ENCODE data around the gene THRSP.
"Not testable (repeated sequence)": the region's sequence is repeated elsewhere in the genome, so short reads cannot be mapped to it uniquely, and the experiment has no call there.

THRSP gene

GRCh38 chr11:78023426-78023825 lies 40.2 kb upstream of the THRSP start:
- DNase-seq (ENCODE audit: low read depth), result no peak
- no peak overlapping the region for H3K4me3 ChIP-seq (ENCODE audit: low read depth, low read length)
- TF ChIP-seq CTCF (IDR thresholded peaks at IDR 0.05; ENCODE audit: low read depth, low read length, missing control alignments), result no peak

DNA sequence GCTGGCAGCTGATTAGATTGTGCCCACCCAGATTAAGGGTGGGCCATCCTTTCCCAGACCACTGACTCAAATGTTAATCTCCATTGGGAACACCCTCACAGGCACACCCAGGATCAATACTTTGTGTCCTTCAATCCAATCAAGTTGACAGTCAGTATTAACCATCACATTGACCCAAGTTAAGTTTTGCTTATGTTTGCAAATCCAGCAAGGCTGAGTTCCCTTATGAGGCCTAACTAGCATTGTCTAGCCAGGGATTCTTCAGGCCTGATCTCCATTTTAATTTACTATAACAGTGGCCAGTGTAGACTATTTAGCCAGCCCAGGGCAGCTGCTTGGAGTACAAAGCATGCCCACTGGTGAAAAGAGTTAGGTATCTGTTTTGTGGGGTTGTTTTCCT lies 38.3 kb upstream of the THRSP start:
- H3K4me3 ChIP-seq (ENCODE audit: low read depth, low read length), result no peak overlapping the region
- DNase-seq (ENCODE audit: low read depth), result no peak
- TF ChIP-seq CTCF (IDR thresholded peaks at IDR 0.05; ENCODE audit: low read depth, low read length, missing control alignments), result no peak

DNA sequence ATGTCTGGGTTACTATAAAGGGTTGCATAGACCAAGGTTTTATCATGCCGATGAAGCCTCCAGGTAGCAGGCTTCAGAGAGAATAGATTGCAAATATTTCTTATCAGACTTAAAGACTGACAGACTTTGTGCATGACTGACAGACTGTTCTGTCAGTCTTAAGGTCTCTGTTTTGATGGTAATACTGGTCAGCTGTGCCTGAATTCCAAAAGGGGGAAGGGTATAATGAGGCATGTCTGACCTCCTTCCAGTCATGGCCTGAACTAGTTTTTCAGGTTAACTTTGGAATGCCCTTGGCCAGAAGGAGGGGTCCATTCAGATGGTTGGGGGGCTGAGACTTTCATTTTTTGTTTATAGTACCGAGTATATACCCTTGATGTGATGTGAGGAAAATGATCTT lies 35.9 kb upstream of the THRSP start:
- no peak for DNase-seq (ENCODE audit: low read depth)
- H3K4me3 ChIP-seq (ENCODE audit: low read depth, low read length), result no peak overlapping the region
- no peak for TF ChIP-seq CTCF (IDR thresholded peaks at IDR 0.05; ENCODE audit: low read depth, low read length, missing control alignments)

DNA sequence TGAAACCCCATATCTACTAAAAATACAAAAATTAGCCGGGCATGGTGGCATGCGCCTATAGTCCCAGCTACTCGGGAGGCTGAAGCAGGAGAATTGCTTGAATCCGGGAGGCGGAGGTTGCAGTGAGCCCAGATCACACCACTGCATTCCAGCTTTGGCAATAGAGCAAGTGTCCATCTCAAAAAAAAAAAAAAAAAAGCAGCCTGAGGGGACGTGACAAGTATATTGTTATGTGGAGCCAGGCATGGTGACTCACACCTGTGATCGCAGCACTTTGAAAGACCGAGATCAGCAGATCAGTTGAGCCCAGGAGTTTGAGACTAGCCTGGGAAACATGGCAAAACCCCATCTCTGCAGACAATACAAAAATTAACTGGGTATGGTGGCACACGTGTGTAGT lies 35.2 kb upstream of the THRSP start:
- DNase-seq (ENCODE audit: low read depth), result not testable (repeated sequence)

DNA sequence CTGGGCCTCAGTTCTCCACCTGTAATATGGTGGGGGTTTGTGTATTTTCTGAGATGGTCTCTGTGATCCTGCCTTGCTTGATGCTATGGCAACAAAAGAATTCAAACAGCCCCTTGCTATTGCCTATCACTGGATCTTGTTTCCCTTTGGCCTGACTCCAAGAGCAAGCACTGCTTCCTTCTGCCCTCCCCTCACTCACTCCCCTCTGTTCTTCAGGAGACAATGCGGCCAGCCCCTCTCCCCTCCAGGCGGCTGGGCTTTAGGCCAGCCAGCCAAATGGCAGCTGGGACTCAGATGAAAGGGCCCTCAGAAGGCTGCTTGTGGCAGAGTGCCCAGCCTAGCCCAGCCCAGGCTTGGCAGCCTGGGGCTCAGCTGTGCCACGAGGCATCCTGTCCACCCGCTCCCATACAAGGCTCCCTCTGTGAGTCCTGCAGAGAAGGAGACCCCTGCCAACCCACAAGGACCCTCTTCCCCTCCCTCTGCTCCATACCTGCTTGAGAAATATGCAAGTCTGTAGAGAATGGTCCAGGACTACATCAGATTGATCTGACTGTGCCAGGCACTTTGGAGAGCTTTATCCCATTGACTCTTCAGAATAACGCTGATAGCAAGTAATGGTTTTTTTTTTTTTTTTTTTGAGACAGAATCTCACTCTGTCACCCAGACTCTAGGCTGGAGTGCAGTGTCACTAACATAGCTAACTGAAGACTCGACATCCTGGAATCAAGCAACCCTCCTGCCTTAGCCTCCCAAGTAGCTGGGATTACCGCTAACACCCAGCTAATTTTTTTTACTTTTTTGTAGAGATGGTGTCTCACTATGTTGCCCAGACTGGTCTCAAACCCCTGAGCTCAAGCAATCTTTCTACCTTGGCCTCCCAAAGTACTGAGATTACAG lies 33.0 kb upstream of the THRSP start:
- H3K4me3 ChIP-seq (ENCODE audit: low read depth, low read length), result no peak overlapping the region
- no peak for DNase-seq (ENCODE audit: low read depth)
- TF ChIP-seq CTCF (IDR thresholded peaks at IDR 0.05; ENCODE audit: low read depth, low read length, missing control alignments), result no peak

More for the DNA sequence above, 35.2 kb upstream of the THRSP start:
- not testable (repeated sequence) for H3K4me3 ChIP-seq (ENCODE audit: low read depth, low read length)

- H3K4me3 ChIP-seq (ENCODE audit: low read depth, low read length), result no peak overlapping the region
- no peak for TF ChIP-seq CTCF (IDR thresholded peaks at IDR 0.05; ENCODE audit: low read depth, low read length, missing control alignments)
- DNase-seq (ENCODE audit: low read depth), result no peak
Observed at GRCh38 chr11:78031629-78032028, 32.0 kb upstream of the THRSP start.

DNA sequence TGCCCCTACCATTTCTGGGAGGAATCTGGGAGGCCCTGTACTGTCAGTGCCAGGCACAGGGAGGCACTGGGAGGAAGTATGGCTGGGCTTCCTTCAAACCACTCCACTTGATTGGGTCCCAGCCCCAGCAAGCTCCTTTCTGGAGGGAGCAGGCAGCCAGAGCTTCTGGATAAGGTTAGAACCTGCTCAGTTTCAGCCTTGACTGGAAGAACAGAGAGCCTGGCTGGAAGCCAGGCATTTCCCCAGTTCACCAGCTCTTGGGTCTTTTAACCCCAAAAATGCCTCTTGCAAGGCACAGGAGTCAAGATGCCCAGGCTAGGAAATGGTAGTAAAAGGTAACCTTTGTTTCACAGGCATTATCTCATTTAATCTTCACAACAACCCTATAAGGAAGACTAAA lies 31.6 kb upstream of the THRSP start:
- no peak for DNase-seq (ENCODE audit: low read depth)
- H3K4me3 ChIP-seq (ENCODE audit: low read depth, low read length), result no peak overlapping the region
- TF ChIP-seq CTCF (IDR thresholded peaks at IDR 0.05; ENCODE audit: low read depth, low read length, missing control alignments), result no peak

All from GM12864 (cell line).